Activated naive CD8-positive, alpha-beta T cell treated with anti-CD3 and anti-CD28 coated beads, Interleukin-2, amount 10 ng/mL, durations not matched to agents 7 days and 5 days (primary cell): Measurements from ENCODE around the gene C14orf119. TPM values are rescaled to one million over a fixed set of nuclear protein-coding genes. Genes with fewer than 3 reads are reported as not detected.

Experiments
- ATAC-seq: fragments of 150-1000 bp; cut with Tn5 transposase; one replicate; pipeline ENCODE4 v1.10.0; 2021; ENCODE audit warnings: low read depth, moderate library complexity
- POLR2A ChIA-PET: fragments of 350-600 bp; sonication (Branson Sonifier 250); formaldehyde crosslinking; loops from one replicate; lab custom pipeline; 2021; ENCODE audit warnings: antibody characterized with exemption; lab: Charles Lee
- DNase-seq: peaks from one replicate; pipeline ENCODE4 v3.0.0; 2021
- H3K27ac Mint-ChIP-seq: one replicate; pipeline ENCODE4 v1.8.0; 2022; ENCODE audit warnings: mild to moderate bottlenecking, mixed read lengths
- H3K27me3 Mint-ChIP-seq: one replicate; pipeline ENCODE4 v1.8.0; 2022; ENCODE audit warnings: mild to moderate bottlenecking, moderate library complexity, mixed read lengths
- H3K36me3 Mint-ChIP-seq: one replicate; pipeline ENCODE4 v1.8.0; 2021; ENCODE audit warnings: mild to moderate bottlenecking, mixed read lengths
- H3K4me1 Mint-ChIP-seq: one replicate; pipeline ENCODE4 v1.8.0; 2021; ENCODE audit warnings: mixed read lengths
- H3K4me3 Mint-ChIP-seq: one replicate; pipeline ENCODE4 v1.8.0; 2022; ENCODE audit warnings: mild to moderate bottlenecking, moderate library complexity, mixed read lengths
- H3K9me3 Mint-ChIP-seq: one replicate; pipeline ENCODE4 v1.8.0; 2021; ENCODE audit warnings: mixed read lengths
- total RNA-seq, 2 experiments: library from RNA; stranded (reverse); gene quantifications; one replicate each; pipeline ENCODE4 v1.2.3, GENCODE V29; 2021

Gene C14orf119
- total RNA-seq, result 10 to 100 TPM; 46.6 to 47.4 TPM

- peak; percentile 93 for ATAC-seq
- DNase-seq, result peak; percentile 86
- peaks cover 24% of the 10 kb centered on the region for H3K36me3 Mint-ChIP-seq
- H3K27me3 Mint-ChIP-seq, result no peaks in the 10 kb centered on the region
- H3K9me3 Mint-ChIP-seq, result no peaks in the 10 kb centered on the region
- H3K27ac Mint-ChIP-seq, result no peak within 1 kb of the TSS
- H3K4me3 Mint-ChIP-seq, result no peak within 1 kb of the TSS
- POLR2A ChIA-PET, result interaction anchor here (0.6 to 2.8 kb wide), 25 partner anchors 10 to 1174 kb away, joined by 3 to 42 read pairs (median 4); partner anchors contain the start of genes CEBPE, DAD1, HAUS4 and OXA1L
- peaks cover 32% of the 10 kb centered on the region for H3K4me1 Mint-ChIP-seq
These were observed at the start of gene C14orf119 for GRCh38 chr14:23095196-23096108. C14orf119 (plus strand) TSS chr14:23095505; CDS start chr14:23097659, 2,154 bp downstream.

GRCh38 chr14:23047034-23047634, 48.2 kb upstream of the C14orf119 start:
- Mint-ChIP-seq H3K4me3 (no peak overlapping the region), H3K4me1 (no peaks in the 10 kb centered on the region)

GRCh38 chr14:23047751-23048693, 47.3 kb upstream of the C14orf119 start:
- POLR2A ChIA-PET, result no interaction called here
- ATAC-seq, result no peak
- Mint-ChIP-seq H3K9me3 (no peaks in the 10 kb centered on the region), H3K27me3 (no peaks in the 10 kb centered on the region), H3K4me3 (no peak overlapping the region), H3K27ac (no peak overlapping the region), H3K36me3 (peaks cover 2% of the 10 kb centered on the region), H3K4me1 (no peaks in the 10 kb centered on the region)
- DNase-seq, result no peak

More at GRCh38 chr14:23047034-23047634, 48.2 kb upstream of the C14orf119 start:
- H3K36me3 Mint-ChIP-seq, result peaks cover 2% of the 10 kb centered on the region
- no peak overlapping the region for H3K27ac Mint-ChIP-seq
- no peaks in the 10 kb centered on the region for H3K9me3 Mint-ChIP-seq
- no peak for DNase-seq
- H3K27me3 Mint-ChIP-seq, result no peaks in the 10 kb centered on the region
- POLR2A ChIA-PET, result interaction anchor here (0.7 kb wide), 1 partner anchor 241 kb away, joined by 4 read pairs; no protein-coding TSS in a partner anchor
- ATAC-seq, result no peak

- H3K4me3 Mint-ChIP-seq, result no peak overlapping the region
- H3K27ac Mint-ChIP-seq, result no peak overlapping the region
- DNase-seq (no peak), ATAC-seq (no peak)
- POLR2A ChIA-PET, result no interaction called here
- no peaks in the 10 kb centered on the region for H3K9me3 Mint-ChIP-seq
- H3K27me3 Mint-ChIP-seq, result no peaks in the 10 kb centered on the region
- no peaks in the 10 kb centered on the region for H3K4me1 Mint-ChIP-seq
- peaks cover 2% of the 10 kb centered on the region for H3K36me3 Mint-ChIP-seq
These were observed 46.3 kb upstream of the C14orf119 start for GRCh38 chr14:23049011-23049410.

- no peaks in the 10 kb centered on the region for H3K9me3 Mint-ChIP-seq
- DNase-seq (no peak), ATAC-seq (no peak)
- peaks cover 2% of the 10 kb centered on the region for H3K36me3 Mint-ChIP-seq
- H3K4me1 Mint-ChIP-seq, result peaks cover 5% of the 10 kb centered on the region
- no peak overlapping the region for H3K4me3 Mint-ChIP-seq
- peaks cover 3% of the 10 kb centered on the region for H3K27me3 Mint-ChIP-seq
- no peak overlapping the region for H3K27ac Mint-ChIP-seq
- POLR2A ChIA-PET, result interaction anchor here (1.2 kb wide), 1 partner anchor 57 kb away, joined by 4 read pairs; no protein-coding TSS in a partner anchor
These were observed 43.9 kb upstream of the C14orf119 start for GRCh38 chr14:23051141-23052057.

- Mint-ChIP-seq H3K27me3 (peaks cover 8% of the 10 kb centered on the region), H3K9me3 (no peaks in the 10 kb centered on the region), H3K36me3 (peaks cover 2% of the 10 kb centered on the region), H3K4me1 (peaks cover 11% of the 10 kb centered on the region), H3K4me3 (no peak overlapping the region), H3K27ac (no peak overlapping the region)
- DNase-seq, result no peak
- no peak for ATAC-seq
- POLR2A ChIA-PET, result interaction anchor here (1.2 kb wide), 1 partner anchor 57 kb away, joined by 4 read pairs; no protein-coding TSS in a partner anchor
These were observed 43.1 kb upstream of the C14orf119 start for GRCh38 chr14:23052182-23052623.

- Mint-ChIP-seq H3K27me3 (peaks cover 8% of the 10 kb centered on the region), H3K9me3 (no peaks in the 10 kb centered on the region), H3K27ac (no peak overlapping the region), H3K36me3 (no peaks in the 10 kb centered on the region), H3K4me1 (peaks cover 11% of the 10 kb centered on the region), H3K4me3 (no peak overlapping the region)
- POLR2A ChIA-PET, result interaction anchor here (1.2 kb wide), 1 partner anchor 58 kb away, joined by 4 read pairs; no protein-coding TSS in a partner anchor
- ATAC-seq (no peak), DNase-seq (no peak)
These were observed 42.6 kb upstream of the C14orf119 start for GRCh38 chr14:23052671-23053070.

GRCh38 chr14:23053426-23053825, 41.9 kb upstream of the C14orf119 start:
- ATAC-seq, result no peak
- Mint-ChIP-seq H3K4me3 (no peak overlapping the region), H3K27me3 (peaks cover 8% of the 10 kb centered on the region), H3K36me3 (no peaks in the 10 kb centered on the region), H3K27ac (no peak overlapping the region), H3K9me3 (no peaks in the 10 kb centered on the region), H3K4me1 (peaks cover 16% of the 10 kb centered on the region)
- POLR2A ChIA-PET, result no interaction called here
- no peak for DNase-seq

- H3K4me3 Mint-ChIP-seq, result no peak overlapping the region
- ATAC-seq (no peak), DNase-seq (peak; percentile 55)
- H3K27ac Mint-ChIP-seq, result no peak overlapping the region
- peaks cover 1% of the 10 kb centered on the region for H3K36me3 Mint-ChIP-seq
- H3K4me1 Mint-ChIP-seq, result peaks cover 16% of the 10 kb centered on the region
- peaks cover 8% of the 10 kb centered on the region for H3K27me3 Mint-ChIP-seq
- POLR2A ChIA-PET, result interaction anchor here (1.0 to 2.6 kb wide), 2 partner anchors 59 to 67 kb away, joined by 3 to 9 read pairs; no protein-coding TSS in a partner anchor
- H3K9me3 Mint-ChIP-seq, result no peaks in the 10 kb centered on the region
These were observed 41.1 kb upstream of the C14orf119 start for GRCh38 chr14:23054000-23054811.

- peaks cover 16% of the 10 kb centered on the region for H3K4me1 Mint-ChIP-seq
- H3K27ac Mint-ChIP-seq, result no peak overlapping the region
- H3K36me3 Mint-ChIP-seq, result peaks cover 3% of the 10 kb centered on the region
- no peak overlapping the region for H3K4me3 Mint-ChIP-seq
- ATAC-seq (no peak), DNase-seq (no peak)
- H3K9me3 Mint-ChIP-seq, result no peaks in the 10 kb centered on the region
- H3K27me3 Mint-ChIP-seq, result peaks cover 8% of the 10 kb centered on the region
- POLR2A ChIA-PET, result interaction anchor here (0.5 to 2.6 kb wide), 3 partner anchors 60 to 484 kb away, joined by 3 to 9 read pairs (median 5); no protein-coding TSS in a partner anchor
These were observed 40.2 kb upstream of the C14orf119 start for GRCh38 chr14:23055147-23055550.

GRCh38 chr14:23055621-23056144, 39.6 kb upstream of the C14orf119 start:
- DNase-seq (no peak), ATAC-seq (no peak)
- peaks cover 8% of the 10 kb centered on the region for H3K27me3 Mint-ChIP-seq
- H3K4me1 Mint-ChIP-seq, result peaks cover 16% of the 10 kb centered on the region
- POLR2A ChIA-PET, result interaction anchor here (2.6 kb wide), 1 partner anchor 69 kb away, joined by 9 read pairs; no protein-coding TSS in a partner anchor
- H3K9me3 Mint-ChIP-seq, result no peaks in the 10 kb centered on the region
- H3K27ac Mint-ChIP-seq, result no peak overlapping the region
- no peak overlapping the region for H3K4me3 Mint-ChIP-seq
- peaks cover 3% of the 10 kb centered on the region for H3K36me3 Mint-ChIP-seq
